Prostate gland (tissue), 2 donors: ENCODE results near the gene STXBP6.

ENCODE experiments used
- CTCF ChIP-seq, 4 experiments: fragments of 200-600 bp in 2 of 4; fragments of 450-650 bp in 2 of 4; sonication (generic) in 2 of 4; IDR thresholded peaks; 1 replicate in 3 of 4; 2 replicates in 1 of 4; pipeline ENCODE4 v1.5.1; 2016 to 2019; ENCODE audit warnings: antibody characterized with exemption in 4 of 4, mild to moderate bottlenecking in 2 of 4, moderate library complexity in 2 of 4
- POLR2AphosphoS5 ChIP-seq: sonication (generic); formaldehyde crosslinking; IDR thresholded peaks from one replicate; pipeline ENCODE4 v1.6.1; 2017; ENCODE audit warnings: antibody characterized with exemption

- TF ChIP-seq CTCF (IDR thresholded peaks at IDR 0.05) (no peak), POLR2AphosphoS5 (no peak)
These were observed 3.6 kb upstream of the STXBP6 start for GRCh38 chr14:25053585-25053984.
